HG02763 (cell line): ENCODE results near the gene B4GALT2.

ENCODE experiments used
- ATAC-seq: cut with Tn5 transposase; IDR thresholded peaks from one replicate; pipeline ENCODE4 v1.9.1; 2021; ENCODE audit warnings: mild to moderate bottlenecking, moderate library complexity; ENCODE audit not compliant: unreplicated experiment

The B4GALT2 gene

GRCh38 chr1:43946236-43947060 lies 32.6 kb upstream of the B4GALT2 start, which contains the start of gene IPO13:
IPO13 (plus strand) TSS chr1:43946950; CDS start chr1:43947601, 651 bp downstream.
- peak; percentile 90 for ATAC-seq

DNA sequence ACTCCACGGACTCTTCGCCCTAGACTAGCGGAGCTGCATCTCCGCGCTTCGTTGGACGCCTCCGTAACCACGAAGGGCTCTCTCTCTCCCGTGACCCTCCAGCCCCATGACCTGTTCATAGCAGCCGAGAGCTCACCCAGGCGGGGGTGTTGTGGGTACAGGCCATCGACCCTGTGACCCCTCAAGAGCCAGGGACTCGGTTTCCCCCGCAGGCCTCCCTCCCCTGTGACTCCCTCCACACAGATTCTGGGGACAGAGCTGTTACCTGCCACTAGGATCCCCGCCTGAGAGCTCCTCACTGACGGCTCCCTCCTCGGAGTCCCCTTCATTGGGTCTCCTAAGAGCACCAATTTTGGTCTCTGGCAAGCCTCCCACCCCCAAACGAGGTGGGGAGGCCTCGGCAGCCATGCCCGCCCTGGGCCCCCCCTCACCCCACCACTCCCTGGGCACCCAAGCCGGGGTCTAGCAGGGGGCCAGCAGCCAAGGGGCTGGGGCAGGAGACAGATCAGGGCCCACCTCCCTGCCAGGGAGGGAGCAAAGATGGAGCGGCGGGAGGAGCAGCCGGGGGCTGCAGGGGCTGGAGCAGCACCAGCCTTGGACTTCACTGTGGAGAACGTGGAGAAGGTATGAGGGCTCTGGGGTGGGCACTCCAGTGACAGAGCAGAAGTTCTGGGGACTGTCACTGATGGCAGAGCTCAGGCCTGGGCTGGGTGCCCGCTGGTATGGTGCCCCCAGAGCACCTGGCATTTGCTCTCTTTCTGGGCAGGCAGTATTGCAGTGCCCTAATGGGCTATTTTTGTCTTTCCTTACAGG lies 31.7 kb upstream of the B4GALT2 start:
- ATAC-seq, result no peak

DNA sequence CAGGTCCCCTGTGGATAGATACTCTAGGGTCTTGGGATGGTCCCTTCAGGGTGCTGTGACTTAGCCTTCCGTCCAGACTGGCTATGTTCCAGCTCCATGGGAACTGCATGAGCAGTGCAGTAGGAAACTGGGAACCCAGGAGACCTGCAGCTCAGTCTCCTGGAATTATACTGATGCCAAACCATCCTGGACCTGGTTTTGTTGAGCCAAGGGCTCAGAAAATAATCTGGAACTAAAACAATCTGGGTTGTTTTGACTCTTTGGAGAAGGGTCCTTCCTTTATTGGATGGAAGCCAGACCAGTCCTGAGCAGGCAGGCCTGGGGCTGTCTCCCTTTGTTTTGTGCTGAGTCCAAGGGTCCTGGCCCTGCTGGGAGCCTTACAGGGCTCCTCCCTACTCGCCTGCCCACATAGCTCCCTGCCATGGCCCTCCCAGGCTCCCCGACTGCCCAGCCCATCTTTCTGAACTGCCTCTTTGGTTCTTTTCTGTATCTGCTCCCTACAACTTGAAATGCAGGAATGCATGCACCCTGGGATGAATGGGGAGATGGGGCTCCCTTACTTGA lies 31.1 kb upstream of the B4GALT2 start:
- ATAC-seq, result no peak

DNA sequence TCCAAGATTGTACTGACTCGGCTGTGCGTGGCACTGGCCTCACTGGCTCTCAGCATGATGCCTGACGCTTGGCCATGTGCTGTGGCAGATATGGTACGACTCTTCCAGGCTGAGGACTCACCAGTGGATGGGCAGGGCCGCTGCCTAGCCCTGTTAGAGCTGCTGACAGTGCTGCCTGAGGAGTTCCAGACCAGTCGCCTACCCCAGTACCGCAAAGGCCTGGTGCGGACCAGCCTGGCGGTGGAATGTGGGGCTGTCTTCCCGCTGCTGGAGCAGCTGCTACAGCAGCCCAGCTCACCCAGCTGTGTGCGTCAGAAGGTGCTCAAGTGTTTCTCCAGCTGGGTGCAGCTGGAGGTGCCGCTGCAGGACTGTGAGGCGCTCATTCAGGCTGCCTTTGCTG lies 29.3 kb upstream of the B4GALT2 start:
- ATAC-seq, result no peak

GRCh38 chr1:43951021-43951985 lies 27.7 kb upstream of the B4GALT2 start:
- ATAC-seq, result no peak

- ATAC-seq, result no peak
Observed at GRCh38 chr1:43952731-43953346, 26.2 kb upstream of the B4GALT2 start.

DNA sequence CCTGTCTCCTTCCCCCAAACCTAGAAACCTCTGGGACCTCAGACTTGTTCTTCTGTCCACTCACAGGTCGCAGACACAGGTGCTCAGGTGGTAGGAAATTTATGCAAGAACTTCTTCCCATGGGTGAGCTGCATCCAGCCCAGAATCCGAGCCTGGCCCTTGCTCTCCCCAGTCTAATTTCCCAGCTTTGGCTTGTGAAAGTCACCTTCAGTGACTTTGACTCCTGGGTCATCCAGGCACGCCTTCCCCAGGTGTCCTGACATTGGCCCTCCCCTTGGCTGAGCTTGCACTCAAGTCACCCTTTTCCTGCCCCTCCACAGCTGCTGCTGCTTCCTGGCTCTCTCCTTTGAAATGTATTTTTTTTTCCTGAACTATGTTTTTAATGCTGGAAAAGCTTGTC lies 25.6 kb upstream of the B4GALT2 start:
- ATAC-seq, result no peak

GRCh38 chr1:43954036-43954435 lies 25.0 kb upstream of the B4GALT2 start:
- no peak for ATAC-seq

- ATAC-seq, result no peak
Observed at GRCh38 chr1:43956234-43956633, 22.8 kb upstream of the B4GALT2 start.

DNA sequence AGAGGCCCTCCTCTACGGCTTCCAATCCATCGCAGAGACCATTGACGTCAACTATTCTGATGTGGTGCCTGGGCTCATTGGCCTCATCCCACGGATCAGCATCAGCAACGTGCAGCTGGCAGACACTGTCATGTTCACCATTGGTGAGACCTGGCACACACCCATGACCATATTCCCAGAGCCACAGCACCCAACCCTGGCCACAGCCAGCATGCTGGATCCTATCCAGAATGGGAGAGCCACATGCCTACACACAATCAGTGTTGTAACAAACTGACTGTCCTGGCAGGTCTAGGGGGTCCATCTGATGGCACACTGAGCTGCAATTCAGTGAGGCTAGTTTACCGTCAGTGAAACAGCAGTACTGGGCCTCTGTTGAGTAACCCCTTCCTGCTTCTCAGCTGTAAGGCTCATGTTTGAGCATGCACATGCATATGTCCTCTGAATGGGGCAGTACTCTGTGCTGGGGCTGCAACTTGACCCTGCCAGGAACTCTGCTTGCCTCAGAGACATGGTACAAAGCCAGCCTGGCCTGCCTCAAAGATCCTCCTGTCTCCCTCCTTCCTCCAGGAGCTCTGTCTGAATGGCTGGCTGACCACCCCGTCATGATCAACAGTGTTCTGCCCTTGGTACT lies 21.5 kb upstream of the B4GALT2 start:
- no peak for ATAC-seq

- no peak for ATAC-seq
Observed at GRCh38 chr1:43958351-43959255, 20.4 kb upstream of the B4GALT2 start.

- no peak for ATAC-seq
Observed at GRCh38 chr1:43960798-43961197, 18.2 kb upstream of the B4GALT2 start.

GRCh38 chr1:43961692-43962091 lies 17.3 kb upstream of the B4GALT2 start:
- ATAC-seq, result no peak

DNA sequence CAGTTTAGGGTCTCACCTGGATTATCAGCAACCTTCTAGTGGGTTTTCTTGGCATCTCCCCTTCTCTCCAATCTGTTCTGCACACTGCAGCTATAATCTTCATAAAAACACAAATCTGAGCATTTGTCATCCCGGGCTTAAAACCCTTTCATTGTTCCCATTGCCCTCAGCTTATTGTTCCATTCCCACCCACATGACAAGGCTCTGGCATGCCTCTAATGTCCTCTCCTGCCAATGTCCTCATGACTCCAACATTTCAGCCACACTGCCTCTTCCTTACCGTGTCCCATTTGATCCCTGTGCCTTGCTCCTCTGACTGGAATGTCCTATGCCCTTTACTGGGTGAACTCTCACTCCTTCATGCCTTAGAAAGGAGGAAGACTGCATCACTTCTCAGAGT lies 16.7 kb upstream of the B4GALT2 start:
- no peak for ATAC-seq

GRCh38 chr1:43963006-43963405 lies 16.0 kb upstream of the B4GALT2 start:
- ATAC-seq, result no peak

GRCh38 chr1:43963890-43964289 lies 15.1 kb upstream of the B4GALT2 start:
- no peak for ATAC-seq

DNA sequence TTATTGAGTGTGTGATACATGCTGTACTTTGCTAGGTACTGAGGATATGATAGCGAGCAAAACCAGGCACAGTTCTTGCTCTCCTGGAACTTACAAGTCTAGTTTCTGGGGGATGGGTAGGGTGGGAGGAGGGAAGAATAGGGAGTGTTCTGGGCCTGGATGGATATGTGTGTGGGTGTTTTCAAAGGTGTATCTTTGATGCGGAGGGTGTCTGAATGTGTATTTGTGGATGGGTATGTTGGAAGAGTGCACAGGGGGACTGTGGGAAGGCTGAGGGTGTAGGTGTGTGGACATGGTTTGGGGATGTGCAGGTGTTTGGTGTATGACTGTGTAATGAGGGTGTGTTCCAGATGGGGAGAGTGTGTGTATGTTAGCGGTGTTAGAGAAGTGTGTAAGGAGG lies 13.7 kb upstream of the B4GALT2 start:
- ATAC-seq, result no peak

GRCh38 chr1:43968348-43968948 lies 10.6 kb upstream of the B4GALT2 start:
- ATAC-seq, result no peak
